ENCODE measurements around the gene PDE4DIP. TPM values are rescaled to one million over a fixed set of nuclear protein-coding genes. Genes with fewer than 3 reads are reported as not detected.
"Not testable (repeated sequence)": the region's sequence is repeated elsewhere in the genome, so short reads cannot be mapped to it uniquely, and the experiment has no call there.

The PDE4DIP gene
- total RNA-seq, 1 donor from 2014 or later: 1,574 TPM

DNA sequence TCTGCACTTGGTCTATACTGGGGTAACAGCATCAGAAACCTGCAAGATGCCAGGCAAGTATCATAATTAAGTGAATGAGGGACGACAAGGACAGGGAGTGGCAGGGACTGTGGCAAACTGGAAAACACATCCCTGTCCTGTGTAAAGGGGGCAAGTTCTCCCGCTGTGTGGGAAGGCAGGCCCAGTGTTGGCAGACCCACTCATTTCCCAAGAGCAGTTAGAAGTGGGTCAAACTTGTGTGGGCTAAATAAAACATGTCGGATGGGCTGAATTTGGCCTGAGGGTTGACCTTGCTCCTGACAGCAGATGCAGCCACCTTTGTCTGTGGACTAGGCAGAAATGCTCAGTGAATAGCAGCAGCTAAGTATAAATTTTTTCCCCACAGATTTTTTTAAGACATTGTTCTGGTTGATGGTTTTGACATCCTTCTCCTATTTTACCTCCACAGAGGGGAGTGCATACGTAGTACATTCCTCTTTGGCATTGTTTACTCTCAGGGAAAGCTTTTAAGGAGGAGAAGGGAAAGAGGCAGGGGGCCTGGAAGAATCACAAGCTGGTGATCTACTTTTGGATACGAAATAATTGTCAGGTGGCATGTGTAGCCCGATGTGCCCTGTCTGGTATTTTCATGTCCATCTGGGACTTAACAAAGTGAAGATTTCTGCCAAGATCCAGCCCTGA lies 16.5 kb downstream of the PDE4DIP start:
- ATAC-seq (ENCODE audit: poor library complexity); intact Hi-C loops (cut with DNase I); DNase-seq: not testable (repeated sequence)

- peak; percentile 48 for ATAC-seq (ENCODE audit: poor library complexity)
- intact Hi-C loops (cut with DNase I); DNase-seq: not testable (repeated sequence)
These were observed 18.4 kb downstream of the PDE4DIP start for GRCh38 chr1:148862590-148862989.

DNA sequence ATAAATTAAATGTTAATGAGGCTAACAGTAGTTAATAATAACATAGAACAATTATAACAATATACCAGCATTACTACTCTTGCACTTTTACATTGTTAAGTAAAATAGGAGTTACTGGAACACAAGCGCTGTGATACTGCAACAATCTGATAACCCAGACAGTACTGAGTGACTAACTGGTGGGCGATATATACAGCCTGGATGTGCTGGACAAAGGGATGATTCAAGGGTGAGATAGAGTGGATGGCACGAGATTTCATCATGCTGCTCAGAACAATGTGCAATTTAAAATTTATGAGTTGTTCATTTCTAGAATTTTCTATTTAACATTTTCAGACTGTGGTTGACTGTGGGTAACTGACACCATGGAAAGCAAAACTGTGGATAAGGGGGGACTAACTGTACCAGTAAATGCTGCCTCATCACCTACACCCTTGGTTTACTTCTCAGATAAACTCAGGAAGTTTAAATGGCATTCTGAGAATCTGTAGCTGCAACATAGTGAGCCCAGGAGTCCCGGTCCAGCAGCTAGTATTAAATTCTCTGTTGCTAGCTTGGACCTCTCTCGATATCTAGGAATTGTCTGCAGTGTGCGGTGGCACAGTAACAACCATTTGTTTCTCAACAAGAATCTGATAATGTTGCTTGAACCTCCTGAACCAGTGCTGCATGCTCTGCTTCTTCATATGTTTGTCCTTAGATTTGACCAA lies 24.9 kb downstream of the PDE4DIP start:
- intact Hi-C loops (cut with DNase I); DNase-seq: not testable (repeated sequence)
- ATAC-seq (ENCODE audit: poor library complexity): peak; percentile 37

- intact Hi-C loops (cut with DNase I); DNase-seq: not testable (repeated sequence)
- peak; percentile 67 for ATAC-seq (ENCODE audit: poor library complexity)
These were observed 25.4 kb downstream of the PDE4DIP start for GRCh38 chr1:148869634-148869961.

DNA sequence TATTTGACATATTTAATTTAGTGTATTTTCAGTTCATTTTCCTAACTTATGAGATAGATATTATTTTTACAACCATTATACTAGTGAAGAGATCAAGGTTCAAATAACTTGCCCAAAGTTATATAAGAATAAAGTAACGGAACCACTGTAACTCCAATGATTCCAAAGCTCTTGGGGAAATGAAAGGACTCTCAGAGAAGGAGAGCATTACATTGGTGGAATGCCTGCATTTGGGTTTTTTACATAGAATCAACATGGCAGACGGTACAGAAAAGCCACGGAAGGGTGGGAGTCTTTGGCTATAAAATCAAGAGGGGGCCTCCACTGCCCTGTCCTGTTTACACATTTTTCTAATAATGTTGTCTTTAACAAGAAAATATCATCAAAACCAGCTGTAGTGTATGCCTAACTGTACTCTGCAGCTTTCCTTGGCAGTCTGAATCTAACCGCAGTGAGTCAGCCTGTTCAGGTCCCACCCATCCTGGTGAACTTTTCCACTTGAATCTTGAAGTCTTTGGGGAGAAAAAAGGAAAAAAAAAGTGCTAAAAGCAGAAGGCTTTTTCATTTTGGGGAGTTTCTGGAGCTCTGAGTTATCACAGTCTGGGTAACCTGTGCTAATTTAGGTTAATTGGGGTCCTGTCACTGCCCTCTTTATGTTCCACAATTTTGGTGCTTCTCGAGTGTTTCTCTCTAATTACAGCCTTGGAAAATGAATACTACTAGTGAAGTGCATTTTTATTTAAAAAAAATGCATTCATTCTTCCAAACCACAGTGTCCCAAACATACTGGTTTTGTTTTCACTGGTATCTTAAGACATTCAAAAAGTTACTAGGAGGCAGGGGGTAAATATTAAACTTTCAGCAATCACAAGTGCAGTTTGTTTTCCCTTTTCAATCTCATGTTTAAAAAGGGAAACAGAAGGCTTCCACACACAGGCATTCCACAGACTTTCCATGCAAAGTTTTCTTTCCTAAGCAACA lies 30.5 kb downstream of the PDE4DIP start:
- DNase-seq; intact Hi-C loops (cut with DNase I): not testable (repeated sequence)
- ATAC-seq (ENCODE audit: poor library complexity): peak; percentile 91

- DNase-seq; intact Hi-C loops (cut with DNase I); ATAC-seq (ENCODE audit: poor library complexity): not testable (repeated sequence)
These were observed 35.7 kb downstream of the PDE4DIP start for GRCh38 chr1:148879812-148880416.

GRCh38 chr1:148881261-148881660 lies 37.0 kb downstream of the PDE4DIP start:
- DNase-seq; ATAC-seq (ENCODE audit: poor library complexity); intact Hi-C loops (cut with DNase I): not testable (repeated sequence)

DNA sequence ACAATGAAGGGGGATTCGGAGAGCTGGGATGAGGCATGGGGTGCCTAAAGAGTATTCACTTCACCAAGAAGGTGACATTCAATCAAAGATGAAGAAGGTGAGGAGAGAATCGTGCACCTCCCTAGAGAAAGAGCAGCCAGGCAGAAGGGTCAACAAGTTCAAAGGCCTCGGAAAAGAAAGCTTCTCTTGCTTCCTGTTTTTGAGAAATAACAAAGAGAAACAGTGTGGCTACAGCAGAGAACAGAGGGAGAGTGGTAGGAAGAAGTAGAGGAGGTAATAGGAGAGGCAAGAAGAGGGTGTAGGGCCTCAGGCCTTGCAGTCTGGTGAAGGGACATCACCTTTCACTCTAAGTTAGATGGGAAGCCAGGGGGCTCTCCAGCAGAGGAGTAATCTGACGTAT lies 41.0 kb downstream of the PDE4DIP start:
- intact Hi-C loops (cut with DNase I); ATAC-seq (ENCODE audit: poor library complexity); DNase-seq: not testable (repeated sequence)

GRCh38 chr1:148886293-148886692 lies 42.1 kb downstream of the PDE4DIP start:
- ATAC-seq (ENCODE audit: poor library complexity); DNase-seq; intact Hi-C loops (cut with DNase I): not testable (repeated sequence)

DNA sequence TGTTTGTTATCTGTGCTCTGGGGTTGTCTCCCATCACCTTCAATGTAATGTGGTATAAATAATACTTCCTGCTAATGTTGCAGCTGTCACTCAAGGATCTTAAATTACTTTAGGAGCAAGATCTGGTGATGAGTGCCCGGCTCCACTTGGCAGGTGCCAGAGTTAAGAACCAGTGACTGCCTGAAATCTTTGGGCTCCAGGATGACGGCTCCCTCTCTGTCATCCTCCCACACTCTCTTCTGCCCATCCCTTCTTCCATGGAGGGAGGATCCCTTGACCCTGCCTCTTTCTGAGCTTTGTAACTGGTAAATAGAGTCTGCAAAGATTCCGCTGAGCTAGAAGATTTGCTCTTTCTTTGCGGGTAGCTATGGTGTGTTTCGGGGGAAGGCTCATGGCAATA lies 44.4 kb downstream of the PDE4DIP start:
- DNase-seq; intact Hi-C loops (cut with DNase I): not testable (repeated sequence)
- ATAC-seq (ENCODE audit: poor library complexity): peak; percentile 66

DNA sequence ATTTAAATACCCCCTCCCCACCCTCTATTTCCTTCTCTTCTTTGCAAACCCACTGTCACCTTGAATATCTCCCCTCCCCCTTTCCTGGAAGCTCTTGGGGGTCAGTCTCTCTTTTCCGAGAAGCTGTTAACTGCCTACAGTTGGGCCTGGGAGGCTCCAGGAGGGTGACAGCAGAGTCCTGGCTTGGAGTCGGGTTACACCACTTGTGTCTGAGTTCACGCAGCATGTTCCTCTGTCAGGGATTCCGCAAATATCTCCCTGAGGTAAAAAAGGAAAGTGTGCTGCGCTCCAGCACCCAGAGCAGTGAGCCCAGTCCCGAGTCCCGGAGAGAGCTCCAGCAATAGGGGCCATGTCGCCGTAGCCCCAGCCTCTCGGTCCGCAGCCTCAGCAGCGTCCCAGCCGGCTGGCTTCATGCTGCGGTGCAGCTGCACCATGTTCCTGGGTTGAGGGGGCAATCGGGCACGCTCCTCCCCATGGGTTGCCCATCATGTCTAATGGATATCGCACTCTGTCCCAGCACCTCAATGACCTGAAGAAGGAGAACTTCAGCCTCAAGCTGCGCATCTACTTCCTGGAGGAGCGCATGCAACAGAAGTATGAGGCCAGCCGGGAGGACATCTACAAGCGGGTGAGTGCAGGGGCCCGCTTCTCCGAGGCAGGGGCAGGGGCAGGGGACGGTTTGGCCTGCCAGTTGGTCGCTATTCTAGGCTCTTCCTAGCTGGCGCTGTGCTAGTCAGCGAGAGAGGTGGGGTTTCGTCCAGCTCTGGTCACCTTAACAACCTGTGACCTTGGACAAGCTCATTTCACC lies 45.2 kb downstream of the PDE4DIP start:
- ATAC-seq (ENCODE audit: poor library complexity): peak; percentile 82
- DNase-seq; intact Hi-C loops (cut with DNase I): not testable (repeated sequence)

GRCh38 chr1:148890075-148890568 lies 45.9 kb downstream of the PDE4DIP start:
- DNase-seq; intact Hi-C loops (cut with DNase I): not testable (repeated sequence)
- ATAC-seq (ENCODE audit: poor library complexity): peak; percentile 16

GRCh38 chr1:148894360-148895352 lies 50.4 kb downstream of the PDE4DIP start:
- intact Hi-C loops (cut with DNase I); DNase-seq: not testable (repeated sequence)
- peak; percentile 36 for ATAC-seq (ENCODE audit: poor library complexity)

- DNase-seq; intact Hi-C loops (cut with DNase I): not testable (repeated sequence)
- peak; percentile 81 for ATAC-seq (ENCODE audit: poor library complexity)
These were observed 55.8 kb downstream of the PDE4DIP start for GRCh38 chr1:148900026-148900425.

DNA sequence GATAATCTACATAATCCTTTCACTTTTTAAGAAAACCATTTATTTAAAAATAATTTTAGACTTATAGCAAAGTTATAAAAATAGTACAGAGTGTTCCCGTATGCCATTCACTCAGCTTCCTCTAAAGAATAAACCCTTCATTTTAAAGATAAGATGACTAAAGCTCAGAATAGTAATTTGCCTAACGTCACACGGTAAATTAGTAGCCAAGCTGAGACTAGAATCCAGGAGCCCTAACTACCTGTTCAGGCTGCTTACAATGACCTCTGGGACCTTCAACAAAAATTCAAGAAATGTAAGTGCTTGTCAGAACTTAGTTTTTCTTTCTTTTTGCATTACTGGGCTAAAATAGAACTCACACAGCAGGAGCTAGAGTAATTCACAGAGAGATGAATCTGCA lies 56.5 kb downstream of the PDE4DIP start:
- peak; percentile 64 for ATAC-seq (ENCODE audit: poor library complexity)
- DNase-seq; intact Hi-C loops (cut with DNase I): not testable (repeated sequence)
